SU-DHL-6 (cell line): Measurements from ENCODE around the gene NR1D2.

Experiments
- CTCF ChIP-seq: fragments of 200-600 bp; sonication (generic); IDR thresholded peaks from one replicate; pipeline ENCODE4 v1.5.1; 2017; ENCODE audit warnings: antibody characterized with exemption, mild to moderate bottlenecking, low read length, moderate library complexity; ENCODE audit not compliant: insufficient read depth, poor library complexity, severe bottlenecking
- EZH2phosphoT487 ChIP-seq: fragments of 200-600 bp; sonication (generic), shearing (Covaris generic); conservative IDR thresholded peaks from 2 replicates; pipeline ENCODE4 v1.6.1; 2018; ENCODE audit warnings: mild to moderate bottlenecking, antibody characterized with exemption, low read length, moderate library complexity, mixed read lengths

- TF ChIP-seq CTCF (no peak), EZH2phosphoT487 (no peak)
Observed at GRCh38 chr3:23926736-23927135, 18.4 kb upstream of the NR1D2 start.
